TTC549 (cell line): ENCODE measurements around the gene DRAXIN.

ENCODE experiments used
- FAIRE-seq: peaks from 2 replicates; lab custom pipeline; 2012; peaks lifted over from hg19 to GRCh38; lab: Jason Lieb, UNC

The DRAXIN gene

DNA sequence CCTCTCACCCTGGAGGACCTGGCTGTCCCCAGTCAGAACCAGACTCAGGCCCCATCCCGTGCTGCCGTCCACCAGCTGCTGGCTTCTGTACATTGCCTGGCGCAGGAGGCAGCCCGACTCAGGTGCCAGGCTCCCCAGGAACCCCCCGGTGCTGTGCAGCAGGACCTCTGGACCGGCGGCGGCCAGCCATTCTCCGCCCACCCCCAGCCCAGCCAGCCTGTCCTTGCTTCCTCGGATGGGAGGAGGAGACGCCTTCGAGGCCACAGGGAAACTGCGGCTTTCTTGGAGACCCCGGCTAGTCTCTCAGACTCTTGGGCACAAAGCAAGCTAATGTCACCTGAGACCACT, 74.9 kb downstream of the DRAXIN start:
- no peak for FAIRE-seq

DNA sequence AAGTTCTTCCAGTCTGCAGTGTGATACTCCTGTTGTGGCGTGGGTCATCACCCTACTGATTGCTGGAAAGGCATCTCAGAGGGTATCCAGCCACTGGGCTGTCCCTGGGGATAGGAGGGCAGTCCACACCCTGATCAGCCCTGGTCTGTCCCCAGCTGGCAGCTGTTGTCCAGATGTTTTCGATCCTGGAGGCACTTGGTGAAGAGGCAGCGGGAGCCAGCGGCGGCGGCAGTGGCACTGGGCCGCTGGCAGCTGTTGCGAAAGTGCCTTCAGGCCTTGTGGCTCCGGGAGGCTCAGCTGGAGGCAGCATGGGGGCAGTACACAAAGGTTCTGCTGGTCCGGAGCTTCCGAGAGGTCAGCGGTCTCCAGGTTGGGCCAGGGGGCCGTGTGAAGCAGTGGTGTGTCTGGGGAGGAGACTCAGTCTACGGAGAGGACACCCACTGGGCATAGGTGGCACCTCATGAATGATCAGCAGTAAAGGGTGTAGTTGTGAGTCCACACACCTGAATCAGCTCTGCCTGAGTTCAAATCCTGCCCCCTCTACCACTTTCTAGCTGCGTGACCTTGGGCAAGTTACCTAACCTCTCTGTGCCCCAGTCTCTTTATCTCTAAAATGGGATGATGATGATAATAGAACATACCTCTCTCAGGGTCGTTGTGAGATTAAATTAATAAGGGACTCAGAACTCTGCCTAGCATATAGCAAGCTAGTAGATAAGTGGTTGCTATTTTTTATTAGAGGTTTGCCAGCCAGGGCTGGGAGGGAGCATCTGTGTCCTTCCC, 76.6 kb downstream of the DRAXIN start:
- no peak for FAIRE-seq

DNA sequence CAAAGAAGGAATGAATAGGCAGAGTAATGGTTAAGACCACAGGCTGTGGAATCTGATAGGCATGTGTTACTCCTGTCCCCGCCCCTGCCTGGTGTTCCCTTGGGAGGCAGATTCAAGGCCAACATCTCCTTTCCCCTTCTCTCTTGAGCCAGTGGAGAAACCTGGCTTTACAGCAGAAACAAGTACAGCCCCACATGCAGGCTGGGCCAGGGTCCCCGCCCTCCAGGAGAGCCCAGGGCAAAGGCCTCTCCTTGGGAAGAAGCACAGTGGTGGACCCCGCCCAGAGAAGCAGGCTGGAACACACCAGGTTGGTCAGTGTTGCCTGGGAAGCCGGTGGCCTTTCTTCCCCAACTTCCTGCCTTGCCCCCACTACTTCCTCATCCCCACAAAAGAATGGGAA, 77.3 kb downstream of the DRAXIN start:
- no peak for FAIRE-seq

DNA sequence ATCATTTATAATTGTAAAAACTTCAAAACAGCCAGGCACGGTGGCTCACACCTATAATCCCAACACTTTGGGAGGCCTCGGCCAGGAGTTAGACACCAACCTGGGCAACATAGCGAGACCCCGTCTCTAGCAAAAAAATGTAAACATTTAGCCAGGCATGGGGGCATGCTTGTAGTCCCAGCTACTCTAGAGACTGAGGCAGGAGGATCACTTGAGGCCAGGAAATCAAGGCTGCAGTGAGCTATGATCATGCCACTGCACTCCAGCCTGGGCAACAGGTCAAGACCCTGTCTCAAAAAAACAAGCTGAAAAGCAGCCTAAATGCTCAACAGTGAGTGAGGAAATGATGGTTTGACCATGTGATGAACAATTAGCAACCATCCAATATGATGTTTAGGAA, 77.8 kb downstream of the DRAXIN start:
- no peak for FAIRE-seq

DNA sequence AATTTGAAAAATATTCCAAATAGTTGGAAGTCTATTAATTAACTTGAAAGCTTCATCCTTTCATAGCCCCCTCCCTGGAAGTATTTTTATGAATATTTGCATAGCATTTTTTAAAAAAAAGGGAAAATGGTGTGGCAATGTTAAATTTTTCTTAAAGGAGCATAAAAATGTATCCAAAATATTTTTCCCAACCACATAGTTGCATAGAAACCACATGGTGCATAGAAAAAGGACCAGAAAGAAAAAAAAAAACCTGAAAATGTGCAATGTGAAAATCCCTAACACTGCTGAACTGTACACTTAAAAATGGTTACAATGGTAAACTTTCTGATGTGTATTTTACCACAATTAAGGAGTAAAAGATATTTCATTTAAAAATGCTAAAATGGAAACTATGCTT, 78.5 kb downstream of the DRAXIN start:
- FAIRE-seq: no peak

DNA sequence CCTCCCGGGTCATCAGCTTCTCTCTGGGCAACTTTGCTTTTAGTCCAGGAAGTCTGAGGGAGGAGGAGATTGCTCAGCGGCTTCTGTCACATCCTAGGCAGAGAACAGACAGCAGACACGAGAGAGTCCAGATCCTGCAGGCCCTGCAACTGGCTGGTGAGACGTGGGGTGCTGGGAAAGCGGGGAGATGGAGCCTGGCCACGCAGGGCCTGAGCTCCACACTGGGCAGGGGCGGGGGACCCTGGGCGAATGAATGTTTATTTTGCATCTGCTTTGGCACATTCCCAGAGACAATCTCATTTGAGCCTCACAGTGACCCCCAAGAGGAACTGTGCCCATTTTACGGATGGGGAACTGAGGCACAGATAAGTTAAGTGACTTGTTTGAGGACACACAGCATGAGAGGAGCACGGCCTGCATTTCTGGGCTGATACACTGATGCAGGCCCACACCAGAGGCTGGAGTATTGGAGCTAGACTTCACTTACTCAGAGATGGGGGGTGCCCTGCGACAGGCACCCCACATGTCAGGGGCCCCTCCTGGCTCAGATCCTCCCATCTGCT, 80.1 kb downstream of the DRAXIN start:
- no peak for FAIRE-seq

DNA sequence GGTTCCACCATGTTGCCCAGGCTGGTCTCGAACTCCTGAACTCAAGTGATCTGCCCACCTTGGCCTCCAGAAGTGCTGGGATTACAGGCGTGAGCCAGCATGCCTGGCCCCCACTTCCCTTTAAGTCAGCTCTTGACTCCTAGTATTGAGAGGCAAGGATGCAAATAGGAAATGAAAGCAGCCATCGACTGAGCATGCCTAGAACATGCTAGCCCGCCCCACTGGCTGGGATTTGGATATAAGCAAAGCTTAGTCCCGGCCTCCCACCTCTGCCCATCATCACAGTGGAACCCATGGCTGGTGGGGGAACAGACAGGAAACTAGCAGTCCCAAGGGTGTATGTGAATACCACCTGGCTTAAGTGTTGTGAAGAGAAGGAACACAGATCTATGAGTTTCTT, 80.9 kb downstream of the DRAXIN start:
- no peak for FAIRE-seq

DNA sequence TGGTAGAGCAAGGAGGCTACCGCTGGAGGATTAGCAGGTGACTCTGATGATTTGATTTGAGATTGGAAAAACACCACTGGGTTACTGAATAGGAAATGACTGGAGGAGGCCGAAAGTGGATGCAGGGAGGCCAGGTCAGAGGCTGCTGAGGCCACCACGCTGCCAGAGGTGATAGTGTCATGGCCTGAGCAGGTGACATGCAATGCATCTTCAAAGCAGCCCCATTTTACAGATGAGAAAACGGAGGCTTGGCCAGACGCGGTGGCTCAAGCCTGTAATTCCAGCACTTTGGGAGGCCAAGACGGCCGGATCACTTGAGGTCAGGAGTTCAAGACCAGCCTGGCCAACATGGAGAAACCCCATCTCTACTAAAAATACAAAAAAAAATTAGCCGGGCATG, 83.2 kb downstream of the DRAXIN start:
- FAIRE-seq: no peak
